HG02571 (cell line): Measurements from ENCODE around the gene PIGC.

ENCODE experiments used
- ATAC-seq: cut with Tn5 transposase; IDR thresholded peaks from one replicate; pipeline ENCODE4 v1.9.1; 2021; ENCODE audit warnings: mild to moderate bottlenecking, moderate library complexity; ENCODE audit not compliant: unreplicated experiment

PIGC gene

DNA sequence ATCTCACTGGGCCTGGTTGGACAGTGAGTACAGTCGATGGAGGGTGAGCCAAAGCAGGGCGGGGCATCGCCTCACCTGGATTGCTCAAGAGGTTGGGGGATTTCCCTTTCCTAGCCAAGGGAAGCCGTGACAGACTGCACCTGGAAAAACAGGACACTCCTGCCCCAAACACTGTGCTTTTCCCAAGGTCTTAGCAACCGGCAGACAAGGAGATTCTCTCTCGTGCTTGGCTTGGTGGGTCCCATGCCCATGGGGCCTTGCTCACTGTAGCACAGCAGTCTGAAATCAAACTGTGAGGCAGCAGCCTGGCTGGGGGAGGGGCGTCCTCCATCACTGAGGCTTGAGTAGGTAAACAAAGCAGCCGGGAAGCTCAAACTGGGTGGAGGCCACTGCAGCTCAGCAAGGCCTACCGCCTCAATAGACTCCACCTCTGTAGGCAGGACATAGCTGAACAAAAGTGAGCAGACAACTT lies 12.1 kb downstream of the PIGC start:
- no peak for ATAC-seq

DNA sequence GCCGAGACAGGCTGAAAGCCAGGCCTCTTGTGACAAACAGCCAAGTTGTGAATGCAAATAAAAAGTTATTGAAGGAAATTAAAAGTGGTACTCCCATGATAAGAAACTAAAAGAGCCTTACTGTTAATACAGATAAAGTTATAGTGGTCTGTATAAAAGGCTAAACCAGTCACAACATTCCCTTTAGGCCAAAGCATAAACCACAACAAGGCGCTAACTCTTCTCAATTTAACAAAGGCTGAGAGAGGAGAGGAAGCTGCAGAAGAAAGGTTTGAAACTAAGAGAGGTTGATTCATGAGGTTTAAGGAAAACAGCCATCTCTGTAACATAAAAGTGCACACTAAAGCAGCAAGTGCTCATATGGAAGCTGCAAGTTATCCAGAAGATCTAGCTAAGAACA lies 12.7 kb downstream of the PIGC start:
- no peak for ATAC-seq

DNA sequence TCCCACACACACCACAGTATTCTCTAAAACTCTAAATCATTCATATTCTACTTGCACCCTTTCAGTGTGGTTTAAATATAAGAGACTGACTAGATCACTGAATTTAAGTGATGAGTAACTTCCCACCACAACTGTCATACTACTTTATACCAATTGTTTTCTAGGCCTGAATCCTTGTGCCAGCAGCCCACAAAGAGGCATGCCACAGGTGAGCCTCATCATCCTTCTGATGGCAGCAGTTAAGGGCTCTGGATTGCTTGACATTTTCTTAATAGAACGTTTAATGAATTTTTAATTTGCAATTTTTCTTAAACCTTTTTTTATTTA lies 13.8 kb downstream of the PIGC start:
- ATAC-seq, result no peak

DNA sequence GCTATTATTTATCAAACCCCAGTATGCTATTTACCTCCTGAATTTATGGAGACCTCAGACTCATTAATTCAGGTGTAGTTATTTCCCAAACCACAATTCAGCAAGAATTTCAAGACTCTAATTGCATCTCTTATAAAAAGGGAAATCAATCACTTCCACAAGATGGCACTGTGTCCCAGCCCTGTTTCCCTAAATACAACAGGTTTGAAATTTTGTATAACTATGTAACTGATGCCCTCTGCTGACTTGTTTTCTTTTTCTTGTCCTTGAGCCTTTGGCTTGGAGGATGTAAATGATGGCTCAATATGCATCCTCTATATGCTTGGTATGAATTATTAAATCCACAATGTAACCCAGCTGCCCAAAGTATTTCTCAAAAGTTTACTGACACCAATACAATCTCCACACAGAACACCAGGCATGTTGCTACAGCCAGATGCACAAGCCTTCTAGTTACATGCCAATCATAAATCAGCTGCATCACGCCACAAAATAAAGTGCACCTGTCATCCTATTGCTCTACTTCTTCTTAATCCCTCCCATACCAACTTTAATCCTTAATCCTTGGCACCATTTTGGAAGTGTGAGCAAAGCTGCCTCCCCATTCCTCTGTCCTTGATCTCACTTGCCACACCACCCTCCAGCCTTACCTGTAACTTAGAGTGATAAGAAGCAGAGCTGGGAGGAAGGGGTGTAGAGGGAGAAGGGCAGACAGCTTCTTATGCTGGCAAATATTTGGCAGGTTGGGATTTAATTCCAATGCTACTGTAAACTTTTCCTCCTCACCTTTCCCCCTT lies 14.3 kb downstream of the PIGC start:
- ATAC-seq, result no peak

DNA sequence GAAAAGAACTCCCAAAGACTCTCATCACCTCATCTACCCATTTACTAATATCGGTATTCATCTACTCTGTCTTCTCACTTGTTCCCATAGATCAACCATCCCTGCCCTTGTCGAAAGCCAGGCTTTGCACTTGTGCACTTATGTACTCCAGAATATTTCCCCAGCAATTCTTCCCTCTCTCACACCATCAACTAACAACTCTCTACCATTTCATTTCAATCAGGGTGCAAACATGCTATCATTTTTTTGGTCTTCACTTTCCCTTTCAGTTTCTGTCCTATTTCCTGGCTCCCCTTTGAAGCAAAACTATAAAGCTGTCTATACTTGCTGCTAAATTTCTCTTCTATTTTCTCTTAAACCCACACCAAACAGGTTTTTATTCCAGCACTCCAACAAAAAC lies 16.7 kb downstream of the PIGC start:
- no peak for ATAC-seq

DNA sequence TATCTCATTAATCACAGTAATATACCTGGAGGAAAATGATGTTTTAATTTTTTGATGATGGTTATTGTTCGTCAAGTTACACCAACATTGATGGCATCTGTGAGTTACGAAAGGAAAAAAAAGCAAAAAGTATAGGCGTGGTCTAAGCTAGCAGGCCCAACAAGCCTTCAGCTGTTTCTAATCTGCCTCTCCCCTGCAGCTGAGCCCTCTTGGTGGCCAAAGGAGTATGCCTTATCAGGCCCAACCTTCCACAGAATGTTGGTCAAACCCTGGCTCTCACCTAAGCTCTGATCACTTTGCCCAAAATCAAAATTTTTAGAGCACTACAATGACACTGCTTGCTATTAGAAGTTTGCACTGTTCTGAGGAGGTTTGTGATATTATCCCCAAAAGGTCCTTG lies 18.5 kb downstream of the PIGC start:
- ATAC-seq, result no peak

DNA sequence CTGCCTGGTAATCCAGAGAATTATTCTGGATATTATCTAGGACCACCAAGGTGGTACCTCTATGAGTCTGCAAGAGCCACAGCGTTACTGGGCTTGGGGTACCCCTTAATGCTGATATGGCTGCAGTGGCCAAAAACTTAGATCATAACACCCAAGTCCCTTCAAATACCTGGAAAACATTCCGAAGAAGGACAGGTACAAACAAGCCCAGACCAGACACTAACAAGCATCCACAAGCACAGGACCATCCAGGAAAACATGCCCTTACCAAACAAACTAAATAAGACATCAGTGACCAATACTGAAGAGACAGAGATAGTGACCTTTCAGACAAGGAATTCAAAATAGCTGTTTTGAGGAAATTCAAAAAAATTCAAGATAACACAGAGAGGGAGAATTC lies 20.5 kb downstream of the PIGC start:
- ATAC-seq, result no peak

DNA sequence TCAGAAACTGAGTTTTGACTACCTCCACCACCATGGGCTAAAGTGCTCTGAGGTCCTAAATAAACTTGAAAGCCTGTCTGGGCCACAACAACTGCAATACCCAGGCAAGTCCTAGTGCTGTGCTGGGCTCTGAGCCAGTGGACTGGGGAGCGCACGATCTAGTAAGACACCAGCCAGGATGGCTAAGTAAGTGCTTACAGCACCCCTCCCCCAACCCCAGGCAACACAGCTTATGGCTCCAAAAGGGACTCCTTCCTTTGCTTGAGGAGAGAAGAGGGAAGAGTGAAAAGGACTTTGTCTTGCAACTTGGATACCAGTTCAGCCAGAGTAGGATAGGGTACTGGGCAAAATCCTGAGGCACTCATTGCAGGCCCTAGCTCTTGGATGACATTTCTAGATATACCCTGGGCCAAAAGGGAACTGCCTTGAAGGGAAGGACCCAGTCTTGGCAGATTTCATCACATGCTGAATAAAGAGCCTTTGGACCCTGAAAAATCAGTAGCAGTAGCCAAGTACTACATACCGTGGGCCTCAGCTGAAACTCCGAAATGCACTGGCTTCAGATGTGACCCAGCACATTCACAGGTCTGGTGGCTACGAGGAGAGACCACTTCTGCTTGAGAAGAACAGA lies 21.8 kb downstream of the PIGC start:
- ATAC-seq, result no peak

DNA sequence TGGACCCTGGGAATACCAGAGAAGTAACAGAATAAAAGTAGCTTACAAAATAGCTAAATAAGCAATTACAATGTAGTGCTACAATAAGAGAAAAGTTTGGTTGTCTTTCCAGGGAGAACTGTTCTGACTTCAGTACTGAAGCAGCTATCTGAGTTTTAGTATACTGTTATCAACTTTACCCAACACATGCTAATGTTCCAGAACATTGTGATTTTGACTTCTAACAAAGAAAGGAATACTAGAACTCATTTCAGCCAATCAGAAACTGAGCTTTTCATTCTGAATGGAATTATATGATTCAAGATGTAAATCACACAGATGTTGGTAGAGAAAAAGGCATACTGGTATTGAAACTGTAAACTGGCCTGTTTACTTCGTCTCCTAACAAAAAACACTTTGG lies 23.5 kb downstream of the PIGC start, which contains the start of gene C1orf105:
Gene C1orf105, plus strand, starts transcription at position 301 of the 400 bp plus-strand sequence. CDS start 201 bp downstream, outside the sequence.
- no peak for ATAC-seq

DNA sequence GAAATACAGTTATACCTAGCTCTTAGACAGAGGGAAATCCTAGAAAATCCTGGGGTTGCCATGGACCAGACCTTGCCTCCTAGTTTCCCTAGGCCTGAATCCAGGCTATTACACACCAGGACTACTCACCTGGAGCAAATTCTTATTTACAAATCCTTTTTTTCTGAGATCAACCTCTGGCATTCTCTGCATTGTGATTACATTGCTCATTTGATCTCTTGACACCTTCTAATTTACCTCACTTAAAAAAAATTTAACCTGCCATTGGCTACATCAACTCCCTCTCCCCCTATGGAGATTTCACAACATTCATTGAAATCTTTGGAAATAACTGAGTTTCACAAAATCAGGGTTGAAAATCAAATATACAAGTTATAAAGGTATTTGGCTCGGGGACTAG lies 26.3 kb downstream of the PIGC start:
- ATAC-seq, result no peak

DNA sequence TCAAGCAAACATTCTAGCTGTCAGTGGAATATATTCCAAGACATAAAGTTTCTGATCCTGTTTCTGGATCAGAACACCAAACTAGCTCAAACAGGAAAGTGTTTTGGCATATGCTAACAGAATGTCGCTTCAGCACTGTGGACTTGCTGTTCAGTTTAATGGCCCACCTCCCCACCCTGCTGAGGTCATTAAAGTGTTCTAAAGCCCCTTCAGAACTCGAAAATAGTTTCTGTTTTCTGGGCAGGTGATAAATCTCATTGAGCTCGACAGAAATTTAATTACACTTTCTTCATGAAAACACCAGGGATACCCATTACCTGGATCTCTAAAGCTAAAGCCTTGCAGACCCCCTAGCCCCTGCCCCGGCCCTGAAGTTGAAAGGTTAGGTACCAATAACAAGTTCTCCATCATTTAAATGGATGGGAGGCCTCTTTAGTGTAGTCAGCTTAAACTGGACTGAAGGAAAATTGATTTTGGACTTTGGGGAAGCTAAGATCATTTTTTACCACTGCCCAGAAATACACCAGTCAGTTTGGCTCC lies 27.3 kb downstream of the PIGC start:
- no peak for ATAC-seq

DNA sequence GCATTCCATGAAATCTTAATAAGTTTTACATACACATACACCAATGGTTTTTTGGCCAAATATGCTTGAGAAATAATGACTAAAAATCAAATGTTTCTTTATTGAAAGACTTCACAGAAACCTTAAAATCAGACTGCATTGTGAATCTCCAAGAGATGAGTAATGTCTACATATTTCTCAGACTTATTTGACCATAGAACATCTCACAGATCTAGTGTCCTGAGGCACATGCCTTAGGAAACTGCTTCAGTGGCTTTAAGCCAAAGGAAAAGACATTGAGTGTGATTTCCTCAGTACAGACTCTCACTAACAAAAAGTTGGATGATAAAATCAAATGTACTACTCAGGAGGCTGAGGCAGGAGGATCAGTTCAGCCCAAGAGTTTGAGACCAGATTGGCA lies 29.5 kb downstream of the PIGC start:
- no peak for ATAC-seq

DNA sequence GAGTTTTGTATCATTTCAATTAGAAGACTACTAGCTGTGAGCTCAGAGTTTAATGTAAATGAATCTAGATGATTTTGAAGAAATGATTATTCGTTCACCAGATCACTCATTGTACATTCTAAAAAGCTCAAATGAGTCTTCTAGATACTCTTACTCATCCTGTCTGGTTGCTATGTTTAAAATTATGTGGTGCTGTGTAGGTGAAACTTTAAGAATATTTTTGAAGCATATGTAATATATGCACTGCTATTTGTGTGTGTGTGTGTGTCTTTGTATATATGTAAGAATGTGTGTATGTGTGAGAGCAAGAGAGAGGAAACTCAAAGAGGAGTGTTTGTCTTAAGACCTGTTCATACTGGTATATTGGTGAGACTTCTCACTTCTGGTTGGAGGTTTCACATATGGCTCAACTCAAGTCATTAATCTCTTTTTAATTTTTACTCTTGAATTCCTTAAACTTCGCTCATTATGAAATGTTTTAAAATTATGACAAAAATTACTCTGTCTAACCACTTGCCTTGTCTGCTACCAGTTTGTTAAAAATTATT lies 32.0 kb downstream of the PIGC start:
- no peak for ATAC-seq

DNA sequence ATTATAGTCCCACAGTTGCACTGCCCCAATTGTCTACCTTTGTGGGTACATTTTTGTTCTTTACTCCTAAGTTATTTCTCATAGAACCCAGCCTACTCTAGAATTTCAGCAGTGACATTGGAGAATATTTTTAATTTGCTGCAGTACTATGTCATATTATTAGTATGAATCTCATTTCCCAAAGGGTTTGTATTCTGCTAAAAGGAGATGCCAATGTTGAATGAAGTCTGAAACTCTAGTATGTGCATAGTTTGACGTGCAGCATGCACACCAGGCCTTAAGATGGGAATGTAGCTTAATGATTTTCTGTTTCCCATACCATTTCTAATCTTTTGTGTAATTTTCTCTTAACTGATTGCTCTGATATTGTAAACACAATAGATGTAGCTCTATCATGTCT lies 33.8 kb downstream of the PIGC start:
- ATAC-seq, result no peak

DNA sequence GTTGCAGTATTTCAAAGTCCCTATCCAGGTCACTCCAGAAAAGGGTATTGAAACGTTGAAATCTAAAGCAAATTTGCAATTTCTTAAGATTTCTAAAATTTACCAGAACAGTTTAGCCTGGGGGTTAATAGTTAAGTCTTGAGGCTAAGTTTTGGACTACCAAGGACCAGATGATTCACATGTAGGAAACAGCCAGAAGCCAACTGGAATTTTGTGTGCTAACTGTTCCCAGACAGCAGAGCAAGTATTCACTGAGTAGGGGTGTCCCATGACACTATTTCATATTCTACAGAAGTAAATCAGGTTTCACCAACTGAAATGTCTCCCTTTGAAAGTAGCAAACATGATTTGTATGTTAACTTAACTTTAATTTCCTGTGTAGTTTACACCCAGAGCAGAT lies 34.9 kb downstream of the PIGC start:
- no peak for ATAC-seq

DNA sequence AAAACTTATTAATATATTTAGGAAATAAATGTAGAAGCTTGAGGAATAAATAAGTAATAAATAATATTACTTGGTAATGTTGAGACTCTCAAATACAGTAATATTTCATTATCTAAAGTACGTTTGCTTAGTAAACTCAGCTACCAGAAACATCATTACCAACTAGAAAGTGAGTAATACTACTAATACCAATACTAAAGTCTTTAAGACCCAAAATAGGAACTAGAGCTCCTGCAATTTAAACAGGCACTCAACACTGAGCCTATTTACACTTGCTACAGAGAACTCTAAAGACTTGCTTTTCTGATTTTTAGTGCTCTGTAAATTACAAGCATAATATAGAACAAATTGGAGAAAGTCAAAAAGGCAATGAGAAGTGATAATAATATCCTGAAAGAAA lies 36.9 kb downstream of the PIGC start:
- ATAC-seq, result no peak

DNA sequence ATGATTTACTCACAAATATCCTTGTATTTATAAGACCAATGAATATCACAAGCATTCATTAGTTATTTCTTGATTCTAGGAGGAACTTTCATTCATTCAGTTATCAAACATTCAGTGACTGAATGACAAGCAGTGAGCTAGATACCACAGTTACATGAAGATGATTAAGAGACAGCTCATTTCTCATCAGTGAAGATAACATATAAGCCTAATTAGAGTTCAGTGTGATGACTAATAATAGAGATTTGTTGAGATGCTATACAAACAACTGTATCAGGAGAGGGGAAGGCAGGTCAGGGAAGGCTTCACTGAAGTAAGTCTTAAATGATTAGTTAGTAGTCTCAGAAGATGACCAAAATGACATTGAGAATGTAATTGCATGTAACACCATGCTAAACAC lies 38.0 kb downstream of the PIGC start:
- ATAC-seq, result no peak

DNA sequence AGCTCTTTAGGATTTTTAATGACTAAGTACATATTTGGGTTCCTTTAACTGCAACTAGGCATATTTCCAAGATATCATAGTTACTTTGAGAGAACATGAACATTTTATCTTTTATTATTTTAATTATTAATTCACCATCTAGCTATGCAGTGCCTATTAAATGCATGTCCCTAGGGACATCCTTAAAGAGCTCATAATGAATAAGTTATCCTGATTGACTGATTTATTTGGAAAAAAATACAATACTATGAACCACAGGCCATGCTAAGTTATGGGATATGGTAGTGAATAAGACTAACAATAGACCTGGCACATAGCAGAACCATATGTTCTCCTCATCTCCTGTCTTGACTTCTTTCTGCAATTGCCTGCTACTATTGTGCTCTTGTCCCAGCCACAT lies 39.7 kb downstream of the PIGC start:
- no peak for ATAC-seq

DNA sequence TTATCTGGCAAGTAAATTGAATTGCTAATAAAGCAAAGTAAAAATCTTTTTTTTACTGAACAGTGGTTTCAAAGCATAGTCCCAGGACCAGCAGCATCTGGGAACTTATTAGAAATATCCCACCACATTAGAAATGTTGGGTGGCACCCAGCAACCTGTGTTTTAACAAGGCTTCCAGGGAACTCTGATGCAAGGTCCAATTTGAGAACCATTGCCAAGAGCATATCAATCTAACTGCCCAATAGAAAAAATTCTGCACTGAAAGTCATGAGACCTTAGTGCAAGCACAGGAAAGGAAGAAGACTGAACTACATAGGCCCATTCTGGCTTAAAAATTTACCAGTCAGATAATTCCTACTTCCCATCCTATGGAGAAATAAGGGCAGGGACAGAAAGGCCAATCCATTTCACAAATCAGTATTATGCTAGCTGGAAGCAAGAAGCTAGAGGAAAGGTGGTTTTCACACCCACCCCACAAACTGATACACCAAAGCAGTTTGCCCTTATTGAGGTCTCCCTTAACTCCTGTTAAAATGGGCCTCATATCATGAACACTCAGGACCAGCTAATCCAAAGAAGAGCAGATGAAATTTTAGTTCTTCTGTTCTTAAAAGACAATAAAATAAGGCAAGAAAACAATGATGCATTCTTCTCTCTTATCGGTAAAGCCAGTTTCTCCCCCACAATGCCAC lies 40.8 kb downstream of the PIGC start:
- ATAC-seq, result no peak

DNA sequence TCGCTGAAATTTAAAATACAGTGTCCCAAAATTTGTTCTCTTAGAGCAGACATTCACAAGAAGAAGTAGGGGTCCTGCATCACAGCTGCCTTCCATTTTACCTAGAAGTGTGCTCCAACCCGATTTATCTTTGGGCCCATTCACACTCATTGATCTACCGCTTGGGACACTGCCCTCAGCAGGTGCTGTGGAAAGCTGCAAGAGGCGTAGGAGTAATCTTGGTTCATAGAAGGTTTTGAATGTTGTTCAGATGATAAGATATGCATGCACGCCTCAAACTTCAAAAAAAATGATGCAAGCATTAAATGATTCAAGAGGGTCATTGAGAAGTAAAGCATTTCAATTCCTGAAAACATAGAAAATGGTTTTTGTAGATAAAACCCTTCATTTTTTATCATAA lies 42.0 kb downstream of the PIGC start:
- ATAC-seq, result no peak

DNA sequence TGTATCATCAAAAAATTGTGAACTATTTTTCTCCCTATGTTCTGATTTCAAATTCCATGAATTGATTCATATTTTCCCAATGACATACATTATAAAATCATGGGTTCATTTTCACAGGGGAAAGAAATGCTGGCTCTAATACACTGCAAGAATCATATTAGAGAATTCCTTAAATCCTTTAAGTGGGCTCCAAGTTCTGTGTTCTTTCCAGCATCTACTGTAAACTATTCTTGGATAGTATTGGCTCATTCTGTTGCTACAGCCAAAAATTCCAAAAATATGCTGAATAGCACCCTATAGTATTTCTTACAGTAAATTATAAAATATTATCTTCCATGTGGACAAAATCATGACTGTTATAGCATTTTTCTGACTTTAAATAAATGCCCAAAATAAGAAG lies 42.4 kb downstream of the PIGC start:
- ATAC-seq, result no peak

DNA sequence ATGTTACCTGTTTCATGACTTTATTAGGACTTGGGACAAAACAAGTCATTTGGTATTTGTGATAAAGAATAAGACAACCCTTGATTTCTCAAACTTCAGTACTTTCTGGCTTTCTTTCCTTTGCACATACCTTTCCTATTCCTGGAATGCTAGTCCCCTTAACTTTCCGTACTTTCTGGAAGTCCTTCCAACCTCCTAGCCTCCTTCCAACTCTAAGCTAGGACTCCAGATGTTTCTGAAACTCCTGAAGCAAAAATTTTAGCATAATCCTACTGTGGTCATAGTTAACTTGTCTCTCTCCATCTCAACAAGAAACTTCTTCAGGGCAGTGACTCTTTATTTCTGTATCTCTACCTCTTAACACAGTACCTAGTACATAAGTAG lies 43.2 kb downstream of the PIGC start:
- no peak for ATAC-seq
